Measurements from ENCODE around the gene PEX12. TPM values are rescaled to one million over a fixed set of nuclear protein-coding genes. Genes with fewer than 3 reads are reported as not detected.
"Not testable (repeated sequence)": the region's sequence is repeated elsewhere in the genome, so short reads cannot be mapped to it uniquely, and the experiment has no call there.

Gene PEX12
- total RNA-seq, 2 experiments from 2014 or later = 3.0 to 3.2 TPM

DNA sequence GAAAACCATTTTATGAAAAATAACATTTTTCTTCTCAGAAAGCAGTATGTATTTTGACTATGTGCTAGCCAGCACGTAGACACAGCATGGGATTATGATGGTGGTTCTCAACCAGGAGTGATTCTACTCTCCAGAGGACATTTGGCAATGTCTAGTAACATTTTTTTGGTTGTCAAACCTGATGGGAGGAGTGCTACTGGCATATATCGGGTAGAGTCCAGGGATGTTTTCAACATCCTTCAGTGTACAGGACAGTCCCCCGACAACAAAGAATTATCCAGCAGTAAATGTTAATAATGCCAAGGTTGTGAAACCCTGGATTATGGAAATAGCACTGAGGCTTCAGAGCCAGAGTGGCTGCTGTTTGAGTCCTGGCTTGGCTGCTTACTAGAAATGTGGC is 36.4 kb upstream of the PEX12 start:
- CTCF ChIA-PET = interaction anchor here (4.2 kb wide), 1 partner anchor 133 kb away, joined by 19 read pairs; no protein-coding TSS in a partner anchor
- TF ChIP-seq, protein P1, sequence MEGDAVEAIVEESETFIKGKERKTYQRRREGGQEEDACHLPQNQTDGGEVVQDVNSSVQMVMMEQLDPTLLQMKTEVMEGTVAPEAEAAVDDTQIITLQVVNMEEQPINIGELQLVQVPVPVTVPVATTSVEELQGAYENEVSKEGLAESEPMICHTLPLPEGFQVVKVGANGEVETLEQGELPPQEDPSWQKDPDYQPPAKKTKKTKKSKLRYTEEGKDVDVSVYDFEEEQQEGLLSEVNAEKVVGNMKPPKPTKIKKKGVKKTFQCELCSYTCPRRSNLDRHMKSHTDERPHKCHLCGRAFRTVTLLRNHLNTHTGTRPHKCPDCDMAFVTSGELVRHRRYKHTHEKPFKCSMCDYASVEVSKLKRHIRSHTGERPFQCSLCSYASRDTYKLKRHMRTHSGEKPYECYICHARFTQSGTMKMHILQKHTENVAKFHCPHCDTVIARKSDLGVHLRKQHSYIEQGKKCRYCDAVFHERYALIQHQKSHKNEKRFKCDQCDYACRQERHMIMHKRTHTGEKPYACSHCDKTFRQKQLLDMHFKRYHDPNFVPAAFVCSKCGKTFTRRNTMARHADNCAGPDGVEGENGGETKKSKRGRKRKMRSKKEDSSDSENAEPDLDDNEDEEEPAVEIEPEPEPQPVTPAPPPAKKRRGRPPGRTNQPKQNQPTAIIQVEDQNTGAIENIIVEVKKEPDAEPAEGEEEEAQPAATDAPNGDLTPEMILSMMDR (IDR thresholded peaks at IDR 0.05) = no peak
- Mint-ChIP-seq H3K36me3 (ENCODE audit: low read depth) (peaks cover 67% of the 10 kb centered on the region), H3K4me1 (ENCODE audit: low read depth) (peaks cover 7% of the 10 kb centered on the region), H3K27ac (no peak overlapping the region), H3K9me3 (no peaks in the 10 kb centered on the region), H3K4me3 (no peak overlapping the region), H3K27me3 (no peaks in the 10 kb centered on the region)
- H3K27ac ChIP-seq (ENCODE audit: low read depth in 1 of 2, low read length in 2 of 2) = no peak overlapping the region
- no peak for DNase-seq
- intact Hi-C loops (cut with DNase I, micrococcal nuclease) = loop anchor here (5.0 to 10.0 kb wide), 2 partner anchors 190 to 192 kb away; partner anchors contain the start of gene TAF15 (in 2 of the 2)
- ATAC-seq (ENCODE audit: poor library complexity) = no peak
- H3K36me3 ChIP-seq (ENCODE audit: insufficient read depth, low read length) = peaks cover 42% of the 10 kb centered on the region
- POLR2A ChIA-PET = interaction anchor here (2.6 kb wide), 1 partner anchor 133 kb away, joined by 9 read pairs; no protein-coding TSS in a partner anchor
- H3K4me3 ChIP-seq (ENCODE audit: low read length) = no peak overlapping the region
- no peaks in the 10 kb centered on the region for H3K27me3 ChIP-seq (ENCODE audit: control insufficient read depth in 1 of 2, insufficient read depth in 2 of 2, low read length in 2 of 2)
- no peaks in the 10 kb centered on the region for H3K4me1 ChIP-seq (ENCODE audit: insufficient read depth, low read length)
- no peaks in the 10 kb centered on the region for H3K9me3 ChIP-seq (ENCODE audit: control insufficient read depth in 1 of 2, insufficient read depth in 1 of 2, low read length in 2 of 2)

DNA sequence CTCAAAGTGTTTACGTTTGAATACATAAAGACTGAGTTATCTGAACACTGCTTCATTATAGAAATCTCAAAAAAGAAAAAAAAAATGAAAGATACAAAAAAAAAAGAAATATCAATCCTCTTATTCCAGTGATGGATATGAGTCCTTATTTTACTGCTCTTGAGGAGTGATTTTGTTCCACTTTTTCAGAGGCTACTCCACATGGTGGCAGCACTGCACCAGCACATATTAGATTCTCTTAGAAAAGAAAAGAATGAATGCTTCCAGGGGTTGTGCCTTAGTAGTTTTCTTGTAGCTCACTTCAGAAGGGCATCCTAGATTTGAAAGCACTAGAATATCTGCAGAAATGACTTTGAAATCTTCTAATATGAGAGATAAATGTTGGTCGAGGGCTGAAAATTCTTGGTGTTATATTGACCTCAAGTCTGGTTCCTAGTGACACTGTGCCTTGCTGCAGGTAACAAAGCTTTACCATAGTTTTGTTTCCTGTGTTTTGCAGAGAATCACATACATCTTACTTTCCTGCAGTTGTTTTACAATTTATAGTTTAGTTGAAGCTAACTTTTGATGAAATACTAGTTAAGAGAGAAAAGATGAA is 34.7 kb upstream of the PEX12 start:
- Mint-ChIP-seq H3K4me3 (no peak overlapping the region), H3K27me3 (no peaks in the 10 kb centered on the region), H3K9me3 (no peaks in the 10 kb centered on the region), H3K36me3 (ENCODE audit: low read depth) (peaks cover 66% of the 10 kb centered on the region), H3K4me1 (ENCODE audit: low read depth) (peaks cover 7% of the 10 kb centered on the region), H3K27ac (no peak overlapping the region)
- Histone ChIP-seq H3K9me3 (ENCODE audit: control insufficient read depth in 1 of 2, insufficient read depth in 1 of 2, low read length in 2 of 2) (no peaks in the 10 kb centered on the region), H3K27me3 (ENCODE audit: control insufficient read depth in 1 of 2, insufficient read depth in 2 of 2, low read length in 2 of 2) (no peaks in the 10 kb centered on the region), H3K27ac (ENCODE audit: low read depth in 1 of 2, low read length in 2 of 2) (no peak overlapping the region), H3K4me1 (ENCODE audit: insufficient read depth, low read length) (no peaks in the 10 kb centered on the region), H3K36me3 (ENCODE audit: insufficient read depth, low read length) (peaks cover 55% of the 10 kb centered on the region), H3K4me3 (ENCODE audit: low read length) (no peak overlapping the region)
- no peak for ATAC-seq (ENCODE audit: poor library complexity)
- TF ChIP-seq, protein P1 (IDR thresholded peaks at IDR 0.05) = peak; percentile 68
- peak in 12 of 14 experiments; percentile 10 to 58 (median 30) for DNase-seq
- CTCF ChIA-PET = interaction anchor here (0.6 to 4.2 kb wide), 9 partner anchors 10 to 359 kb away, joined by 3 to 19 read pairs (median 4); partner anchors contain the start of gene TAF15
- intact Hi-C loops (cut with DNase I, micrococcal nuclease) = loop anchor here (1.0 to 10.0 kb wide), 3 partner anchors 134 to 194 kb away; partner anchors contain the start of gene TAF15 (in 2 of the 2)
- POLR2A ChIA-PET = interaction anchor here (0.6 to 2.6 kb wide), 5 partner anchors 24 to 196 kb away, joined by 3 to 9 read pairs (median 4); partner anchors contain the start of genes PEX12 and TAF15

DNA sequence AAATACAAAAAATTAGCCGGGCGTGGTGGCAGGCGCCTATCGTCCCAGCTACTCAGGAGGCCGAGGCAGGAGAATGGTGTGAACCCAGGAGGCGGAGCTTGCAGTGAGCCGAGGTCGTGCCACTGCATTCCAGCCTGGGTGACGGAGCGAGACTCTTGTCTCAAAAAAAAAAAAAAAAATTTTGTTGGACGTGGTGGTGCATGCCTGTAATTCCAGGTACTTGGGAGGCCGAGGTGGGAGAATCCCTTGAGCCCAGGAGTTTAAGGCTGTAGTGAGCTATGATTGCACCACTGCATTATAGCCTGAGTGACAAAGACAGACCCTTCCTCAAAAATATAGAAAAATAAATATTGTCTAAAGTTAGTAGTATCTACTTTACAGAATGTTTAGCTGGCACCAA is 32.4 kb upstream of the PEX12 start:
- POLR2A ChIA-PET, H3K27me3 Mint-ChIP-seq: not testable (repeated sequence)
- H3K36me3 Mint-ChIP-seq (ENCODE audit: low read depth) = peaks cover 74% of the 10 kb centered on the region

More for the DNA sequence above, 32.4 kb upstream of the PEX12 start:
- H3K27ac ChIP-seq (ENCODE audit: low read depth in 1 of 2, low read length in 2 of 2); H3K4me3 ChIP-seq (ENCODE audit: low read length); H3K4me3 Mint-ChIP-seq; H3K4me1 ChIP-seq (ENCODE audit: insufficient read depth, low read length); H3K4me1 Mint-ChIP-seq (ENCODE audit: low read depth); DNase-seq; H3K27me3 ChIP-seq (ENCODE audit: control insufficient read depth in 1 of 2, insufficient read depth in 2 of 2, low read length in 2 of 2); CTCF ChIA-PET; H3K9me3 ChIP-seq (ENCODE audit: control insufficient read depth in 1 of 2, insufficient read depth in 1 of 2, low read length in 2 of 2); ATAC-seq (ENCODE audit: poor library complexity); H3K9me3 Mint-ChIP-seq; H3K27ac Mint-ChIP-seq: not testable (repeated sequence)
- intact Hi-C loops (cut with DNase I, micrococcal nuclease) = loop anchor here (5.0 to 10.0 kb wide), 2 partner anchors 194 to 197 kb away; partner anchors contain the start of gene TAF15 (in 2 of the 2)
- H3K36me3 ChIP-seq (ENCODE audit: insufficient read depth, low read length) = peaks cover 70% of the 10 kb centered on the region

Measured in CD4-positive, alpha-beta T cell (primary cell).